SU-DHL-6 (cell line): Measurements from ENCODE around the gene KCNK4.

ENCODE experiments used
- EZH2phosphoT487 ChIP-seq: fragments of 200-600 bp; sonication (generic), shearing (Covaris generic); conservative IDR thresholded peaks from 2 replicates; pipeline ENCODE4 v1.6.1; 2018; ENCODE audit warnings: mild to moderate bottlenecking, antibody characterized with exemption, low read length, moderate library complexity, mixed read lengths
- TF ChIP-seq, protein P1 (sequence below): fragments of 200-600 bp; sonication (generic); IDR thresholded peaks from one replicate; pipeline ENCODE4 v1.5.1; 2017; ENCODE audit warnings: antibody characterized with exemption, mild to moderate bottlenecking, low read length, moderate library complexity; ENCODE audit not compliant: insufficient read depth, poor library complexity, severe bottlenecking

GRCh38 chr11:64252003-64252872 lies 38.9 kb upstream of the KCNK4 start:
- TF ChIP-seq, protein P1, sequence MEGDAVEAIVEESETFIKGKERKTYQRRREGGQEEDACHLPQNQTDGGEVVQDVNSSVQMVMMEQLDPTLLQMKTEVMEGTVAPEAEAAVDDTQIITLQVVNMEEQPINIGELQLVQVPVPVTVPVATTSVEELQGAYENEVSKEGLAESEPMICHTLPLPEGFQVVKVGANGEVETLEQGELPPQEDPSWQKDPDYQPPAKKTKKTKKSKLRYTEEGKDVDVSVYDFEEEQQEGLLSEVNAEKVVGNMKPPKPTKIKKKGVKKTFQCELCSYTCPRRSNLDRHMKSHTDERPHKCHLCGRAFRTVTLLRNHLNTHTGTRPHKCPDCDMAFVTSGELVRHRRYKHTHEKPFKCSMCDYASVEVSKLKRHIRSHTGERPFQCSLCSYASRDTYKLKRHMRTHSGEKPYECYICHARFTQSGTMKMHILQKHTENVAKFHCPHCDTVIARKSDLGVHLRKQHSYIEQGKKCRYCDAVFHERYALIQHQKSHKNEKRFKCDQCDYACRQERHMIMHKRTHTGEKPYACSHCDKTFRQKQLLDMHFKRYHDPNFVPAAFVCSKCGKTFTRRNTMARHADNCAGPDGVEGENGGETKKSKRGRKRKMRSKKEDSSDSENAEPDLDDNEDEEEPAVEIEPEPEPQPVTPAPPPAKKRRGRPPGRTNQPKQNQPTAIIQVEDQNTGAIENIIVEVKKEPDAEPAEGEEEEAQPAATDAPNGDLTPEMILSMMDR = peak; percentile 38
- TF ChIP-seq EZH2phosphoT487 = no peak
